SU-DHL-6 (cell line): ENCODE data around the gene CLIP4.

Experiments used
- CTCF ChIP-seq: fragments of 200-600 bp; sonication (generic); IDR thresholded peaks from one replicate; pipeline ENCODE4 v1.5.1; 2017; ENCODE audit warnings: antibody characterized with exemption, mild to moderate bottlenecking, low read length, moderate library complexity; ENCODE audit not compliant: insufficient read depth, poor library complexity, severe bottlenecking
- EZH2phosphoT487 ChIP-seq: fragments of 200-600 bp; sonication (generic), shearing (Covaris generic); conservative IDR thresholded peaks from 2 replicates; pipeline ENCODE4 v1.6.1; 2018; ENCODE audit warnings: mild to moderate bottlenecking, antibody characterized with exemption, low read length, moderate library complexity, mixed read lengths

- no peak for TF ChIP-seq CTCF
- TF ChIP-seq EZH2phosphoT487: no peak
Observed at GRCh38 chr2:29228947-29229346, 113.7 kb downstream of the CLIP4 start.
